GM23338 (cell line): ENCODE measurements around the gene RGS16.
A peak's percentile ranks its signal among the peaks of the same experiment; 100 is the strongest.

ENCODE experiments used
- CTCF ChIP-seq, 2 experiments: fragments of 200-600 bp in 1 of 2; sonication (generic) in 1 of 2; conservative IDR thresholded peaks; 2 replicates each; pipeline versions ENCODE4 v1.5.1 to v1.6.1; 2016 to 2017; ENCODE audit warnings: antibody characterized with exemption in 2 of 2, low read depth in 2 of 2, mild to moderate bottlenecking in 2 of 2, moderate library complexity in 1 of 2
- EZH2phosphoT487 ChIP-seq: fragments of 200-600 bp; sonication (generic); IDR thresholded peaks from one replicate; pipeline ENCODE4 v1.8.1; 2018; ENCODE audit warnings: antibody characterized with exemption; ENCODE audit not compliant: unreplicated experiment

- TF ChIP-seq CTCF (conservative IDR thresholded peaks at IDR 0.05; ENCODE audit: low read depth in 2 of 2) (0 out of 4 replicates have a peak, but pooled peaks have one; percentile 10 to 22), EZH2phosphoT487 (no peak)
Measured at GRCh38 chr1:182628657-182629056, 24.5 kb upstream of the RGS16 start.
